GM21526 (cell line): Measurements from ENCODE around the gene YES1.

Source experiments
- ATAC-seq: cut with Tn5 transposase; IDR thresholded peaks from one replicate; pipeline ENCODE4 v1.9.1; 2021; ENCODE audit warnings: moderate library complexity; ENCODE audit not compliant: unreplicated experiment, low FRiP score

The YES1 gene

GRCh38 chr18:811892-812375 is at the start of gene YES1:
Gene YES1, minus strand, starts transcription at chr18:812242. Its CDS starts 55,415 bp downstream, at chr18:756827.
- peak; percentile 39 for ATAC-seq

- ATAC-seq, result no peak
Measured at GRCh38 chr18:857986-858385, 45.9 kb upstream of the YES1 start.

GRCh38 chr18:853471-853870 is 41.4 kb upstream of the YES1 start:
- no peak for ATAC-seq

- ATAC-seq, result no peak
Measured at GRCh38 chr18:850960-851359, 38.9 kb upstream of the YES1 start.

GRCh38 chr18:849021-849420 is 37.0 kb upstream of the YES1 start:
- ATAC-seq, result no peak

- ATAC-seq, result no peak
Measured at GRCh38 chr18:848062-848861, 36.2 kb upstream of the YES1 start.

GRCh38 chr18:845152-845819 is 33.2 kb upstream of the YES1 start:
- ATAC-seq, result no peak

GRCh38 chr18:841647-842370 is 29.8 kb upstream of the YES1 start:
- no peak for ATAC-seq

GRCh38 chr18:840516-840915 is 28.5 kb upstream of the YES1 start:
- no peak for ATAC-seq

- no peak for ATAC-seq
Measured at GRCh38 chr18:840023-840408, 28.0 kb upstream of the YES1 start.

- ATAC-seq, result peak; percentile 97
Measured at GRCh38 chr18:839224-840022, 27.4 kb upstream of the YES1 start.

GRCh38 chr18:837922-838321 is 25.9 kb upstream of the YES1 start:
- ATAC-seq, result no peak

GRCh38 chr18:834082-834720 is 22.2 kb upstream of the YES1 start:
- no peak for ATAC-seq

- ATAC-seq, result no peak
Measured at GRCh38 chr18:833197-833596, 21.2 kb upstream of the YES1 start.

- no peak for ATAC-seq
Measured at GRCh38 chr18:832085-832681, 20.1 kb upstream of the YES1 start.

GRCh38 chr18:830315-830901 is 18.4 kb upstream of the YES1 start:
- peak; percentile 79 for ATAC-seq

- ATAC-seq, result no peak
Measured at GRCh38 chr18:829432-829831, 17.4 kb upstream of the YES1 start.

- no peak for ATAC-seq
Measured at GRCh38 chr18:827093-827677, 15.1 kb upstream of the YES1 start.
